PC-3 (cell line): ENCODE results near the gene NPHP1.

Source experiments
- CTCF ChIP-seq: fragments of 300-600 bp; sonication (generic); conservative IDR thresholded peaks from 2 replicates; pipeline ENCODE4 v1.5.1; 2017; ENCODE audit warnings: antibody characterized with exemption, low read depth, mild to moderate bottlenecking, low read length
- EZH2 ChIP-seq: fragments of 300-600 bp; sonication (generic); IDR thresholded peaks from one replicate; pipeline ENCODE4 v1.6.1; 2017; ENCODE audit warnings: antibody characterized with exemption, mild to moderate bottlenecking, low read length; ENCODE audit not compliant: unreplicated experiment

DNA sequence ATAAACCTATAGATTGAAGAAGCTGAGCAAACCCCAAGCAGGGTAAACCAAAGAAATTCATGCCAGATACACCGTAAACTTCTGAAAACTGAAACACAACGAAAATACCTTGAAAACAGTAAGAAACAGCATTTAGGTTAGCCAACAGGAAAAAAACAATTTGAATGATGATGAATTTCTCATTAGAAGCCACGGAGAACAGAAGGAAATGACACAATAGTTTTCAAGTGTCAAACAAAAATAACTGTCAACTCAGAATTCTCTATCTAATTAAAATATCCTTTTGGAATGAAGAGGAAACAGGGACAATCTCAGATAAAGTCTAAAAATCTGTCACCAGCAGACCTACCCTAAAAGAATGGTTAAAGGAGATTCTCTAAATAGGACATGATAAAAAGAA lies 51.9 kb downstream of the NPHP1 start:
- TF ChIP-seq CTCF, result no peak
- no peak for TF ChIP-seq EZH2
